T-helper 22 cell (primary cell): ENCODE results near the gene PARD3.

Experiments used
- DNase-seq: peaks from one replicate; pipeline ENCODE4 v3.0.0-alpha.2; 2020; ENCODE audit warnings: low read depth

The PARD3 gene

GRCh38 chr10:34343764-34344163, 471.3 kb downstream of the PARD3 start:
- DNase-seq: no peak

GRCh38 chr10:34341473-34341872, 473.6 kb downstream of the PARD3 start:
- no peak for DNase-seq

- DNase-seq: no peak
These were observed 474.2 kb downstream of the PARD3 start for GRCh38 chr10:34340934-34341333.

- no peak for DNase-seq
These were observed 475.1 kb downstream of the PARD3 start for GRCh38 chr10:34339816-34340553.

GRCh38 chr10:34337917-34338316, 477.2 kb downstream of the PARD3 start:
- DNase-seq: no peak

- DNase-seq: no peak
These were observed 479.0 kb downstream of the PARD3 start for GRCh38 chr10:34335960-34336690.

- no peak for DNase-seq
These were observed 480.2 kb downstream of the PARD3 start for GRCh38 chr10:34334908-34335307.

- no peak for DNase-seq
These were observed 481.6 kb downstream of the PARD3 start for GRCh38 chr10:34333513-34333912.

GRCh38 chr10:34327184-34327583, 487.9 kb downstream of the PARD3 start:
- no peak for DNase-seq

- DNase-seq: no peak
These were observed 491.9 kb downstream of the PARD3 start for GRCh38 chr10:34323192-34323591.

GRCh38 chr10:34320265-34320664, 494.8 kb downstream of the PARD3 start:
- DNase-seq: no peak

GRCh38 chr10:34319197-34319846, 495.8 kb downstream of the PARD3 start:
- DNase-seq: no peak

GRCh38 chr10:34316154-34316553, 498.9 kb downstream of the PARD3 start:
- no peak for DNase-seq

GRCh38 chr10:34314457-34314856, 500.6 kb downstream of the PARD3 start:
- no peak for DNase-seq

- no peak for DNase-seq
These were observed 501.2 kb downstream of the PARD3 start for GRCh38 chr10:34313888-34314287.

GRCh38 chr10:34313353-34313752, 501.7 kb downstream of the PARD3 start:
- no peak for DNase-seq

- DNase-seq: no peak
These were observed 503.4 kb downstream of the PARD3 start for GRCh38 chr10:34311679-34312078.

GRCh38 chr10:34310234-34310633, 504.9 kb downstream of the PARD3 start:
- no peak for DNase-seq

- no peak for DNase-seq
These were observed 509.9 kb downstream of the PARD3 start for GRCh38 chr10:34305189-34305588.

GRCh38 chr10:34303022-34303421, 512.1 kb downstream of the PARD3 start:
- no peak for DNase-seq

GRCh38 chr10:34299105-34299611, 515.9 kb downstream of the PARD3 start:
- no peak for DNase-seq

GRCh38 chr10:34298346-34298818, 516.7 kb downstream of the PARD3 start:
- no peak for DNase-seq
